H1 (cell line): ENCODE measurements around the gene APOBEC3H. TPM values are rescaled to one million over a fixed set of nuclear protein-coding genes. Genes with fewer than 3 reads are reported as not detected.

ENCODE experiments used
- CTCF ChIA-PET: fragments of 300-600 bp; sonication (Branson Sonifier 250); formaldehyde crosslinking; loops from one replicate; lab custom pipeline; 2021; ENCODE audit not compliant: partially characterized antibody; lab: Charles Lee
- POLR2A ChIA-PET: fragments of 300-600 bp; sonication (Branson Sonifier 250); formaldehyde crosslinking; loops from one replicate; lab custom pipeline; 2021; ENCODE audit warnings: inconsistent platforms; ENCODE audit not compliant: partially characterized antibody; lab: Charles Lee
- DNase-seq, 2 experiments: peaks; one replicate each; pipeline versions ENCODE4 v3.0.0 to v3.0.0-alpha.2; 2010 to 2022; ENCODE audit warnings: low spot score in 2 of 2, low read depth in 1 of 2, mixed read lengths in 1 of 2
- FAIRE-seq: peaks from 2 replicates; lab custom pipeline; 2011; peaks lifted over from hg19 to GRCh38; lab: Jason Lieb, UNC
- H2AFZ ChIP-seq: 2 replicates; pipeline ENCODE4 v1.8.1; 2012; ENCODE audit warnings: low read length, inconsistent platforms
- H2AK5ac ChIP-seq: 2 replicates; pipeline ENCODE4 v1.6.1; 2013; ENCODE audit warnings: low read depth, low read length
- H2BK120ac ChIP-seq: replicated peaks from 2 replicates; pipeline ENCODE3; 2013; ENCODE audit warnings: low read depth, low read length, inconsistent platforms
- H2BK12ac ChIP-seq: 2 replicates; pipeline ENCODE4 v1.6.1; 2013; ENCODE audit warnings: low read depth, low read length
- H2BK15ac ChIP-seq: 2 replicates; pipeline ENCODE4 v1.6.1; 2013; ENCODE audit warnings: low read length
- H2BK20ac ChIP-seq: 2 replicates; pipeline ENCODE4 v1.6.1; 2013; ENCODE audit warnings: low read length
- H2BK5ac ChIP-seq: 2 replicates; pipeline ENCODE4 v1.6.1; 2013; ENCODE audit warnings: low read depth, low read length
- H3K14ac ChIP-seq: 2 replicates; pipeline ENCODE4 v1.6.1; 2013; ENCODE audit warnings: inconsistent platforms; ENCODE audit not compliant: insufficient read length
- H3K18ac ChIP-seq: 2 replicates; pipeline ENCODE4 v1.6.1; 2013; ENCODE audit warnings: low read length; ENCODE audit errors: extremely low read depth
- H3K23ac ChIP-seq: 2 replicates; pipeline ENCODE4 v1.6.1; 2013; ENCODE audit warnings: inconsistent platforms; ENCODE audit not compliant: insufficient read length
- H3K23me2 ChIP-seq: 2 replicates; pipeline ENCODE4 v1.6.1; 2013; ENCODE audit warnings: low read depth, low read length
- H3K27ac ChIP-seq: 2 replicates; pipeline ENCODE4 v1.6.1; 2011; ENCODE audit warnings: low read depth, low read length, inconsistent platforms
- H3K27me3 ChIP-seq, 4 experiments: replicated peaks in 1 of 4; 1 replicate in 1 of 4; 2 replicates in 3 of 4; pipeline versions ENCODE4 v1.6.1 to v1.8.1; 2011 to 2013; ENCODE audit warnings: low read length in 3 of 4, mild to moderate bottlenecking in 3 of 4, inconsistent platforms in 2 of 4, mixed read lengths in 2 of 4, moderate library complexity in 1 of 4; ENCODE audit not compliant: control insufficient read depth in 3 of 4, insufficient read depth in 3 of 4; ENCODE audit errors: extremely low read depth in 1 of 4
- H3K36me3 ChIP-seq, 4 experiments: 2 replicates each; pipeline versions ENCODE4 v1.6.1 to v1.8.1; 2011 to 2013; ENCODE audit warnings: mild to moderate bottlenecking in 4 of 4, low read length in 3 of 4, moderate library complexity in 2 of 4, control low read depth in 1 of 4, inconsistent platforms in 1 of 4; ENCODE audit not compliant: insufficient read depth in 4 of 4, control insufficient read depth in 2 of 4
- H3K4ac ChIP-seq: replicated peaks from 2 replicates; pipeline ENCODE3; 2013; ENCODE audit warnings: low read length, low read depth, mixed read lengths, inconsistent platforms; ENCODE audit not compliant: insufficient read length
- H3K4me1 ChIP-seq, 4 experiments: replicated peaks in 1 of 4; 1 replicate in 1 of 4; 2 replicates in 3 of 4; pipeline versions ENCODE4 v1.6.1 to v1.8.1; 2011 to 2013; ENCODE audit warnings: low read length in 3 of 4, inconsistent platforms in 2 of 4, mixed read lengths in 1 of 4; ENCODE audit not compliant: insufficient read depth in 4 of 4, control insufficient read depth in 3 of 4
- H3K4me2 ChIP-seq, 2 experiments: 2 replicates each; pipeline versions ENCODE4 v1.6.1 to v1.8.1; 2011 to 2013; ENCODE audit warnings: low read depth in 2 of 2, low read length in 2 of 2, control low read depth in 1 of 2, inconsistent platforms in 1 of 2, mild to moderate bottlenecking in 1 of 2; ENCODE audit not compliant: insufficient read depth in 1 of 2
- H3K4me3 ChIP-seq, 4 experiments: fragments of 200-600, 300-600 bp in 1 of 4; sonication (generic), shearing (Covaris generic), sonication (Bioruptor Twin) in 1 of 4; 2 replicates each; pipeline versions ENCODE4 v1.5.1 to v1.8.1; 2011 to 2016; ENCODE audit warnings: low read length in 4 of 4, low read depth in 3 of 4, control low read depth in 2 of 4, inconsistent platforms in 2 of 4, mild to moderate bottlenecking in 2 of 4, mixed read lengths in 1 of 4, moderate library complexity in 1 of 4; ENCODE audit not compliant: insufficient read depth in 2 of 4; ENCODE audit errors: extremely low read depth in 1 of 4
- H3K56ac ChIP-seq: replicated peaks from 2 replicates; pipeline ENCODE3; 2013; ENCODE audit warnings: low read depth, mild to moderate bottlenecking, mixed read lengths, low read length, inconsistent platforms; ENCODE audit not compliant: insufficient read length
- H3K79me1 ChIP-seq: 2 replicates; pipeline ENCODE4 v1.6.1; 2013; ENCODE audit warnings: low read depth, low read length, control low read depth
- H3K79me2 ChIP-seq, 2 experiments: 2 replicates each; pipeline versions ENCODE4 v1.6.1 to v1.8.1; 2012 to 2013; ENCODE audit warnings: low read length in 2 of 2, mild to moderate bottlenecking in 2 of 2, inconsistent platforms in 1 of 2; ENCODE audit not compliant: insufficient read depth in 2 of 2, control insufficient read depth in 1 of 2
- H3K9ac ChIP-seq, 4 experiments: replicated peaks in 1 of 4; 1 replicate in 1 of 4; 2 replicates in 3 of 4; pipeline versions ENCODE4 v1.6.1 to v1.8.1; 2011 to 2013; ENCODE audit warnings: low read depth in 3 of 4, low read length in 3 of 4, control low read depth in 2 of 4, mild to moderate bottlenecking in 2 of 4, moderate library complexity in 2 of 4, inconsistent platforms in 1 of 4; ENCODE audit errors: extremely low read depth in 1 of 4
- H3K9me3 ChIP-seq, 2 experiments: 2 replicates each; pipeline versions ENCODE4 v1.6.1 to v1.8.1; 2012 to 2013; ENCODE audit warnings: mild to moderate bottlenecking in 2 of 2, moderate library complexity in 2 of 2, control low read depth in 1 of 2, inconsistent platforms in 1 of 2, low read depth in 1 of 2, low read length in 1 of 2, mixed read lengths in 1 of 2; ENCODE audit not compliant: insufficient read depth in 2 of 2
- H4K20me1 ChIP-seq, 2 experiments: replicated peaks in 1 of 2; 2 replicates each; pipeline versions ENCODE3 to v1.8.1; 2011 to 2013; ENCODE audit warnings: inconsistent platforms in 2 of 2, low read length in 2 of 2, mild to moderate bottlenecking in 1 of 2; ENCODE audit not compliant: insufficient read depth in 2 of 2, control insufficient read depth in 1 of 2
- H4K5ac ChIP-seq: 2 replicates; pipeline ENCODE4 v1.6.1; 2013; ENCODE audit warnings: low read length, low read depth, mixed read lengths, inconsistent platforms; ENCODE audit not compliant: insufficient read length
- H4K8ac ChIP-seq: 2 replicates; pipeline ENCODE4 v1.8.0; 2013; ENCODE audit warnings: mild to moderate bottlenecking, moderate library complexity, low read length, inconsistent platforms; ENCODE audit not compliant: insufficient read depth; ENCODE audit errors: extremely low read depth
- H4K91ac ChIP-seq: replicated peaks from 2 replicates; pipeline ENCODE3; 2013; ENCODE audit warnings: low read length, mixed read lengths, inconsistent platforms; ENCODE audit not compliant: insufficient read length
- PHF8 ChIP-seq: fragments of 200-600 bp; sonication (generic); conservative IDR thresholded peaks from 2 replicates; pipeline ENCODE4 v1.7.1; 2012; ENCODE audit warnings: low read depth, mild to moderate bottlenecking, inconsistent platforms, low read length, moderate library complexity
- TEAD4 ChIP-seq: IDR thresholded peaks from 2 replicates; pipeline ENCODE4 v1.6.1; 2012; ENCODE audit warnings: low read depth, low read length, inconsistent platforms, mixed read lengths
- WGBS, 2 experiments: shearing (Covaris generic) in 1 of 2; methylation state at CpG; one replicate each; pipeline versions ENCODE4 v1.1.6 to v1.1.7; 2013 to 2015; ENCODE audit warnings: low lambda C conversion rate in 2 of 2, mixed read lengths in 2 of 2, inconsistent platforms in 1 of 2, low coverage in 1 of 2, missing lambda C conversion rate in 1 of 2; ENCODE audit not compliant: insufficient replicate concordance in 2 of 2, insufficient coverage in 1 of 2, insufficient read length in 1 of 2; ENCODE audit errors: extremely low coverage in 1 of 2, missing lambda C conversion rate in 1 of 2; 5-methylcytosine and 5-hydroxymethylcytosine counted together
- polyA plus RNA-seq, 7 experiments: library from polyadenylated mRNA; depleted of rRNA in 3 of 7; stranded (reverse) in 5 of 7; unstranded in 2 of 7; fragments of >200 nt in 5 of 7; fragments of 200-250 nt in 2 of 7; gene quantifications; 1 replicate in 5 of 7; 2 replicates in 1 of 7; 4 replicates in 1 of 7; pipeline versions ENCODE4 v1.2.1 to v1.2.3, GENCODE V29; 2011 to 2013; ENCODE audit warnings: missing spikeins in 2 of 7, mixed read lengths in 2 of 7
- total RNA-seq: library from RNA; stranded (reverse); fragmentation: NEBNext Ultra II Directional; extraction: Animal tissue kit (Norgen Biotek cat#: 25700); gene quantifications from 2 replicates; pipeline ENCODE4 v1.2.1, GENCODE V29; 2021

APOBEC3H gene
- total and polyA plus RNA-seq, 2 of the 8 experiments (the other 6 are each of a cell fraction or from before 2014, with no cell fraction given): 0.47 to 0.56 TPM

- peak overlapping the region; percentile 16; the same call in 1 of the 2 replicates for H2AK5ac ChIP-seq
- peak overlapping the region; percentile 85; the same call in 1 of the 2 replicates for H2BK5ac ChIP-seq
- 0 out of 2 replicates have a peak overlapping the region, but pooled peaks have one; percentile 93 for H2BK20ac ChIP-seq
- H4K20me1 ChIP-seq: no peaks in the 10 kb centered on the region
- H3K4me3 ChIP-seq: no peak overlapping the region
- no peaks in the 10 kb centered on the region for H3K27me3 ChIP-seq
- DNase-seq (no peak), FAIRE-seq (no peak)
- H2BK120ac ChIP-seq: no peak overlapping the region
- no peak overlapping the region for H4K91ac ChIP-seq
- POLR2A ChIA-PET: interaction anchor here (0.6 to 7.4 kb wide), 4 partner anchors 13 to 186 kb away, joined by 3 to 67 read pairs (median 6); partner anchors contain the start of gene RPL3
- H3K18ac ChIP-seq: peak overlapping the region; percentile 71; the same call in 1 of the 2 replicates
- no peaks in the 10 kb centered on the region for H3K23me2 ChIP-seq
- H3K14ac ChIP-seq: no peak overlapping the region
- peaks cover 4 to 22% (median 9%) of the 10 kb centered on the region in 4 experiments; a peak in 4 of 7 replicates for H3K4me1 ChIP-seq
- no peak overlapping the region for H3K4ac ChIP-seq
- H3K79me1 ChIP-seq: no peaks in the 10 kb centered on the region
- CTCF ChIA-PET: interaction anchor here (0.9 to 2.2 kb wide), 12 partner anchors 9 to 362 kb away, joined by 3 to 10 read pairs (median 3); partner anchors contain the start of gene APOBEC3H
- no peak overlapping the region for H3K23ac ChIP-seq
- H3K79me2 ChIP-seq: no peaks in the 10 kb centered on the region
- WGBS, 2 experiments: 79% methylated on average over 22 of the region's 24 CpGs; no CpG with 5 or more reads in 1 of the 2 experiments
- no peak overlapping the region for H2AFZ ChIP-seq
- H3K9me3 ChIP-seq: 0 out of 4 replicates have a peak, but pooled peaks cover 0 to 3% of the 10 kb centered on the region in 2 experiments
- H2BK12ac ChIP-seq: peak overlapping the region; percentile 75; the same call in 1 of the 2 replicates
- H3K9ac ChIP-seq: no peak overlapping the region
- 0 out of 2 replicates have a peak, but pooled peaks have one; percentile 47 for TF ChIP-seq TEAD4
- TF ChIP-seq PHF8: no peak
- no peak overlapping the region for H4K5ac ChIP-seq
- no peak overlapping the region for H4K8ac ChIP-seq
- no peaks in the 10 kb centered on the region for H3K36me3 ChIP-seq
- peak overlapping the region in 1 of 2 experiments; percentile 8; a peak in 1 of 4 replicates for H3K4me2 ChIP-seq
- H3K56ac ChIP-seq: no peak overlapping the region
- peak overlapping the region; percentile 81; the same call in 1 of the 2 replicates for H2BK15ac ChIP-seq
- no peak overlapping the region; the same call in 1 of the 2 replicates for H3K27ac ChIP-seq
Measured at GRCh38 chr22:39130892-39131855, 34.1 kb downstream of the APOBEC3H start.
